ENCODE measurements around the gene ZYG11B. TPM values are rescaled to one million over a fixed set of nuclear protein-coding genes. Genes with fewer than 3 reads are reported as not detected.

Gene ZYG11B
- total and polyA plus RNA-seq, 2 donors (not counting 3 experiments of a cell fraction or from before 2014, with no cell fraction given) = 8.2 to 27.2 TPM

DNA sequence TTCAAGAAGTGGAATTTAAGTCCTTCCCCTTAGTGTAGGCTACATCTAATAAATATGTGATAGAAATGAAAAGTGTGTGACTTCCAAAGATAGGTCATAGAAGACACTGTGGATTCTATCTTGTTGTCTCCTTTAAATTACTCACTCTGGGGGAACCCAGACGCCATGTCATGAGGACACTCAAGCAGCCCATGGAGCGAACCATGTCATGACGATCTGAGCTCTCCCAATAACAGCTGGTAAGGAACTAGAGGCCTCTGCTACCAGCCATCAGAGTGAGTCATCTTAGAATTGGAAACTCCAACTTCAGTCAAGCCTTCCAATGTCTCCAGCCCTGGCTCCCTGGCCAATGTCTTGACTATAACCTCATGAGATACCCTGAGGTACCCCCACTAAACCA lies 34.4 kb upstream of the ZYG11B start:
- Histone ChIP-seq H3K79me2 (ENCODE audit: control insufficient read depth, insufficient read depth, low read length) (peaks cover 36% of the 10 kb centered on the region), H3K4me1 (ENCODE audit: control insufficient read depth, extremely low read depth, insufficient read depth, low read length) (no peaks in the 10 kb centered on the region), H3K27ac (ENCODE audit: insufficient read depth, low read depth, low read length) (no peak overlapping the region), H3K9me3 (replicated peaks; ENCODE audit: control insufficient read depth, insufficient read depth, low read length) (no peaks in the 10 kb centered on the region), H2AFZ (ENCODE audit: low read depth, low read length) (no peak overlapping the region), H3K9ac (replicated peaks; ENCODE audit: extremely low read depth, insufficient read depth, low read length) (no peak overlapping the region), H3K4me2 (ENCODE audit: insufficient read depth, low read length) (no peak overlapping the region), H4K20me1 (replicated peaks; ENCODE audit: control insufficient read depth, extremely low read depth, insufficient read depth, low read length) (no peaks in the 10 kb centered on the region), H3K27me3 (ENCODE audit: control insufficient read depth in 2 of 2, insufficient read depth in 2 of 2, low read length in 2 of 2) (no peaks in the 10 kb centered on the region), H3K9me1 (replicated peaks; ENCODE audit: control insufficient read depth, extremely low read depth, insufficient read depth, low read length) (no peaks in the 10 kb centered on the region), H3K36me3 (ENCODE audit: control insufficient read depth in 2 of 2, extremely low read depth in 1 of 2, insufficient read depth in 2 of 2, low read length in 2 of 2) (peaks cover 12 to 19% of the 10 kb centered on the region in 2 experiments), H3K4me3 (replicated peaks in 1 of 3; ENCODE audit: insufficient read depth in 1 of 3, low read depth in 1 of 3, low read length in 3 of 3) (no peak overlapping the region)
- intact Hi-C loops (cut with micrococcal nuclease) (no loop called here), dilution Hi-C loops (cut with MboI; ENCODE audit: extremely low pct_ligation_motif_present, low sequenced_read_pairs) (no loop called here)
- BruUV-seq (replicated peaks) = no TSS peak
- POLR2A ChIA-PET = no interaction called here
- CTCF ChIA-PET = no interaction called here
- FAIRE-seq = no peak
- TF ChIP-seq EZH2 (IDR thresholded peaks at IDR 0.05; ENCODE audit: borderline replicate concordance, low read depth, low read length, severe bottlenecking) (no peak), MYC (IDR thresholded peaks at IDR 0.05; ENCODE audit: low read depth, low read length) (no peak), JUN (IDR thresholded peaks at IDR 0.05; ENCODE audit: borderline replicate concordance, insufficient read depth, insufficient read length, low read depth) (no peak), GATA2 (IDR thresholded peaks at IDR 0.05; ENCODE audit: insufficient read depth, insufficient read length, low read depth, low read length) (no peak), POLR2A (IDR thresholded peaks at IDR 0.05; ENCODE audit: low read depth, low read length) (no peak), FOS (IDR thresholded peaks at IDR 0.05; ENCODE audit: borderline replicate concordance, insufficient read depth, low read length) (no peak), POLR2AphosphoS5 (IDR thresholded peaks at IDR 0.05; ENCODE audit: insufficient read depth, low read depth, low read length) (no peak)
- TF ChIP-seq, protein P1, sequence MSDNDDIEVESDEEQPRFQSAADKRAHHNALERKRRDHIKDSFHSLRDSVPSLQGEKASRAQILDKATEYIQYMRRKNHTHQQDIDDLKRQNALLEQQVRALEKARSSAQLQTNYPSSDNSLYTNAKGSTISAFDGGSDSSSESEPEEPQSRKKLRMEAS (IDR thresholded peaks at IDR 0.05; ENCODE audit: insufficient read depth, insufficient read length) = no peak
- TF ChIP-seq, protein P2, sequence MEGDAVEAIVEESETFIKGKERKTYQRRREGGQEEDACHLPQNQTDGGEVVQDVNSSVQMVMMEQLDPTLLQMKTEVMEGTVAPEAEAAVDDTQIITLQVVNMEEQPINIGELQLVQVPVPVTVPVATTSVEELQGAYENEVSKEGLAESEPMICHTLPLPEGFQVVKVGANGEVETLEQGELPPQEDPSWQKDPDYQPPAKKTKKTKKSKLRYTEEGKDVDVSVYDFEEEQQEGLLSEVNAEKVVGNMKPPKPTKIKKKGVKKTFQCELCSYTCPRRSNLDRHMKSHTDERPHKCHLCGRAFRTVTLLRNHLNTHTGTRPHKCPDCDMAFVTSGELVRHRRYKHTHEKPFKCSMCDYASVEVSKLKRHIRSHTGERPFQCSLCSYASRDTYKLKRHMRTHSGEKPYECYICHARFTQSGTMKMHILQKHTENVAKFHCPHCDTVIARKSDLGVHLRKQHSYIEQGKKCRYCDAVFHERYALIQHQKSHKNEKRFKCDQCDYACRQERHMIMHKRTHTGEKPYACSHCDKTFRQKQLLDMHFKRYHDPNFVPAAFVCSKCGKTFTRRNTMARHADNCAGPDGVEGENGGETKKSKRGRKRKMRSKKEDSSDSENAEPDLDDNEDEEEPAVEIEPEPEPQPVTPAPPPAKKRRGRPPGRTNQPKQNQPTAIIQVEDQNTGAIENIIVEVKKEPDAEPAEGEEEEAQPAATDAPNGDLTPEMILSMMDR (IDR thresholded peaks at IDR 0.05; ENCODE audit: extremely low read depth in 1 of 2, insufficient read depth in 1 of 2, low read depth in 1 of 2, low read length in 2 of 2) = no peak
- no peak for DNase-seq (ENCODE audit: low read depth, low spot score)
